Thyroid gland (tissue), 4 donors: ENCODE measurements around the gene RNASE9. TPM values are rescaled to one million over a fixed set of nuclear protein-coding genes. Genes with fewer than 3 reads are reported as not detected.

Experiments used
- total RNA-seq, 4 donors: library from RNA; depleted of rRNA; stranded (reverse); fragments of >200 nt; gene quantifications; one replicate each; pipeline ENCODE4 v1.2.3, GENCODE V29; 2016

RNASE9 gene
- total RNA-seq, 4 donors from 2014 or later: not detected

Other genes with a start within 250 kb of the RNASE9 start
- 100 to 1,000 TPM in 2 of 4 donors, 10 to 100 TPM in 2; 57.2 to 150 (median 92.9) TPM for gene CCNB1IP1, start 227.8 kb downstream of the RNASE9 start, total RNA-seq
- gene PARP2, start 217.4 kb downstream of the RNASE9 start, total RNA-seq: 10 to 100 TPM in 2 of 4 donors, 1 to 10 TPM in 2; 8.8 to 14.6 (median 9.7) TPM
- gene TEP1, start 147.5 kb downstream of the RNASE9 start, total RNA-seq: 10 to 100 TPM; 26.6 to 39.3 (median 29.7) TPM
- 1 to 10 TPM in 1 of 4 donors, under 1 TPM in 3; 0.27 to 2.0 (median 0.36) TPM for gene KLHL33, start 124.9 kb downstream of the RNASE9 start, total RNA-seq
- gene OSGEP, start 106.2 kb downstream of the RNASE9 start, total RNA-seq: 10 to 100 TPM; 56.7 to 88.8 (median 75.0) TPM
- gene APEX1, start 105.8 kb downstream of the RNASE9 start, total RNA-seq: 100 to 1,000 TPM; 133 to 179 (median 142) TPM
- gene PIP4P1, start 99.6 kb downstream of the RNASE9 start, total RNA-seq: 10 to 100 TPM; 15.4 to 29.1 (median 23.1) TPM
- 10 to 100 TPM; 13.9 to 29.3 (median 18.7) TPM for gene PNP, start 91.6 kb downstream of the RNASE9 start, total RNA-seq
- gene RNASE10, start 55.5 kb downstream of the RNASE9 start, total RNA-seq: not detected
- not detected for gene RNASE11, start 27.0 kb upstream of the RNASE9 start, total RNA-seq
- not detected for gene RNASE12, start 30.3 kb upstream of the RNASE9 start, total RNA-seq
- not detected for gene OR6S1, start 80.6 kb upstream of the RNASE9 start, total RNA-seq
- gene RNASE4, start 123.5 kb upstream of the RNASE9 start, total RNA-seq: 10 to 100 TPM; 15.5 to 58.9 (median 45.8) TPM
- 10 to 100 TPM in 1 of 4 donors, 1 to 10 TPM in 3; 2.8 to 17.6 (median 5.8) TPM for gene ANG, start 127.7 kb upstream of the RNASE9 start, total RNA-seq
- gene EDDM3A, start 184.8 kb upstream of the RNASE9 start, total RNA-seq: not detected
- not detected for gene EDDM3B, start 207.4 kb upstream of the RNASE9 start, total RNA-seq
- gene RNASE6, start 220.2 kb upstream of the RNASE9 start, total RNA-seq: 10 to 100 TPM in 1 of 4 donors, 1 to 10 TPM in 3; 1.8 to 13.2 (median 6.2) TPM
- gene RNASE1, start 241.8 kb upstream of the RNASE9 start, total RNA-seq: 100 to 1,000 TPM in 2 of 4 donors, 10 to 100 TPM in 2; 69.0 to 208 (median 133) TPM